ENCODE data around the gene TUBB6.

DNA sequence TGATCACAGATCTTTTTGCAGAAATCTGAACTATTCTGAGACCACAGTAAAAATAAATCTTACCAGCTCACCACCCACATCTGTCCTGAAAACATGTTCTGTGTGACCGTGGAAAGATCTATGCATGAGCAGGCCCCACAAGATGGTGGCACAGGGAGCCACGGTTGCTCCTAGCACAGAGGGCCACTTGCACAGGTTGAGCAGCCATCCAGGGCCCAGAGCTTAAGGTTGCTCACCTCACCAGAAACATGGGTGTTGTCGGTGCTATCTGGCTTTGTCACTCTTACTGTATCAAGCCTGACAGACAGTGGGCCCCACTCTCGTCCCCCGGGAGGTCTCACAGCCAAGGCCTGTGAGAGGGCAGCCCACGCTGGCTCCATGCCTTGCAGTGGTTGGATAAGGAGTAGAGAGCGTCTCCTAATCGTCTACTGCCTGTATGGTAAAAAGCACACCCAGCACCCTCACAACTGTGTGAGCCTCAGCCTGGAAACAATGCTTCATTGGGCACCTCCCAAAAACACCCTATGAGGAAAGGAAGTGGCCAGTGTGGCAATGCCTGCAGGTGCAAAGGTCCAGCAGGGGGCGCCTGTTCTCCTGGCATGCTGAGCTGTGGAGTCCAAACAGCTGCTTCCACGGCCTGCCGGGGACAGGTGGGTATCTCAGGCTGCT lies 19.6 kb downstream of the TUBB6 start:
- TF ChIP-seq POLR2AphosphoS5 (IDR thresholded peaks at IDR 0.05) (peak in 1 of 2 donors; percentile 7), EP300 (IDR thresholded peaks at IDR 0.05) (no peak)
- TF ChIP-seq, protein P1, sequence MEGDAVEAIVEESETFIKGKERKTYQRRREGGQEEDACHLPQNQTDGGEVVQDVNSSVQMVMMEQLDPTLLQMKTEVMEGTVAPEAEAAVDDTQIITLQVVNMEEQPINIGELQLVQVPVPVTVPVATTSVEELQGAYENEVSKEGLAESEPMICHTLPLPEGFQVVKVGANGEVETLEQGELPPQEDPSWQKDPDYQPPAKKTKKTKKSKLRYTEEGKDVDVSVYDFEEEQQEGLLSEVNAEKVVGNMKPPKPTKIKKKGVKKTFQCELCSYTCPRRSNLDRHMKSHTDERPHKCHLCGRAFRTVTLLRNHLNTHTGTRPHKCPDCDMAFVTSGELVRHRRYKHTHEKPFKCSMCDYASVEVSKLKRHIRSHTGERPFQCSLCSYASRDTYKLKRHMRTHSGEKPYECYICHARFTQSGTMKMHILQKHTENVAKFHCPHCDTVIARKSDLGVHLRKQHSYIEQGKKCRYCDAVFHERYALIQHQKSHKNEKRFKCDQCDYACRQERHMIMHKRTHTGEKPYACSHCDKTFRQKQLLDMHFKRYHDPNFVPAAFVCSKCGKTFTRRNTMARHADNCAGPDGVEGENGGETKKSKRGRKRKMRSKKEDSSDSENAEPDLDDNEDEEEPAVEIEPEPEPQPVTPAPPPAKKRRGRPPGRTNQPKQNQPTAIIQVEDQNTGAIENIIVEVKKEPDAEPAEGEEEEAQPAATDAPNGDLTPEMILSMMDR (IDR thresholded peaks at IDR 0.05): peak; percentile 61 to 78 (median 64)

Data from upper lobe of left lung (tissue), 4 donors.